Measurements from ENCODE around the gene DCX. TPM values are rescaled to one million over a fixed set of nuclear protein-coding genes. Genes with fewer than 3 reads are reported as not detected.

DCX gene
- total RNA-seq, 4 donors from 2014 or later: not detected

GRCh38 chrX:111338095-111338698, 73.8 kb downstream of the DCX start:
- H3K9me3 ChIP-seq: no peaks in the 10 kb centered on the region
- peaks cover 0 to 4% (median 0%) of the 10 kb centered on the region in 3 donors for H3K27me3 ChIP-seq
- H3K36me3 ChIP-seq: no peaks in the 10 kb centered on the region
- intact Hi-C loops (cut with DNase I; ENCODE audit: low total_unique reads) (no loop called here), in situ Hi-C loops (cut with MboI; ENCODE audit: low sequenced_read_pairs in 4 of 4) (no loop called here)
- no peak overlapping the region for H3K27ac ChIP-seq
- ATAC-seq (no peak), DNase-seq (no peak)
- TF ChIP-seq CTCF (IDR thresholded peaks at IDR 0.05 in 4 of 5, conservative IDR thresholded peaks at IDR 0.05 in 1 of 5) (no peak), POLR2A (IDR thresholded peaks at IDR 0.05) (no peak)
- no peak overlapping the region for H3K4me3 ChIP-seq
- H3K4me1 ChIP-seq: no peaks in the 10 kb centered on the region

GRCh38 chrX:111337067-111337637, 74.8 kb downstream of the DCX start:
- Histone ChIP-seq H3K4me3 (no peak overlapping the region), H3K27me3 (peaks cover 0 to 4% (median 0%) of the 10 kb centered on the region in 3 donors), H3K4me1 (no peaks in the 10 kb centered on the region), H3K9me3 (no peaks in the 10 kb centered on the region), H3K36me3 (no peaks in the 10 kb centered on the region), H3K27ac (no peak overlapping the region)
- ATAC-seq (no peak), DNase-seq (no peak)
- in situ Hi-C loops (cut with MboI; ENCODE audit: low sequenced_read_pairs in 4 of 4) (no loop called here), intact Hi-C loops (cut with DNase I; ENCODE audit: low total_unique reads) (no loop called here)
- no peak for TF ChIP-seq CTCF (IDR thresholded peaks at IDR 0.05 in 4 of 5, conservative IDR thresholded peaks at IDR 0.05 in 1 of 5)
- TF ChIP-seq POLR2A (IDR thresholded peaks at IDR 0.05): no peak

GRCh38 chrX:111336141-111336540, 75.9 kb downstream of the DCX start:
- no peak overlapping the region for H3K27ac ChIP-seq
- no peak for ATAC-seq

GRCh38 chrX:111329370-111329769, 82.6 kb downstream of the DCX start:
- H3K4me1 ChIP-seq: no peaks in the 10 kb centered on the region
- no peak overlapping the region for H3K27ac ChIP-seq
- H3K36me3 ChIP-seq: no peaks in the 10 kb centered on the region
- DNase-seq: no peak
- TF ChIP-seq CTCF (IDR thresholded peaks at IDR 0.05 in 4 of 5, conservative IDR thresholded peaks at IDR 0.05 in 1 of 5) (no peak), POLR2A (IDR thresholded peaks at IDR 0.05) (no peak)
- intact Hi-C loops (cut with DNase I; ENCODE audit: low total_unique reads) (no loop called here), in situ Hi-C loops (cut with MboI; ENCODE audit: low sequenced_read_pairs in 4 of 4) (no loop called here)
- no peak for ATAC-seq
- H3K4me3 ChIP-seq: no peak overlapping the region
- no peaks in the 10 kb centered on the region for H3K9me3 ChIP-seq
- H3K27me3 ChIP-seq: peaks cover 0 to 2% (median 0%) of the 10 kb centered on the region in 3 donors

More at GRCh38 chrX:111336141-111336540, 75.9 kb downstream of the DCX start:
- TF ChIP-seq POLR2A (IDR thresholded peaks at IDR 0.05) (no peak), CTCF (IDR thresholded peaks at IDR 0.05 in 4 of 5, conservative IDR thresholded peaks at IDR 0.05 in 1 of 5) (no peak)
- no peak overlapping the region for H3K4me3 ChIP-seq
- no peaks in the 10 kb centered on the region for H3K4me1 ChIP-seq
- no peak for DNase-seq
- intact Hi-C loops (cut with DNase I; ENCODE audit: low total_unique reads) (no loop called here), in situ Hi-C loops (cut with MboI; ENCODE audit: low sequenced_read_pairs in 4 of 4) (no loop called here)
- H3K9me3 ChIP-seq: no peaks in the 10 kb centered on the region
- no peaks in the 10 kb centered on the region for H3K36me3 ChIP-seq
- peaks cover 0 to 4% (median 0%) of the 10 kb centered on the region in 3 donors for H3K27me3 ChIP-seq
